A172 (cell line): ENCODE measurements around the gene SERPINE2. TPM values are rescaled to one million over a fixed set of nuclear protein-coding genes. Genes with fewer than 3 reads are reported as not detected.
"Not testable (repeated sequence)": the region's sequence is repeated elsewhere in the genome, so short reads cannot be mapped to it uniquely, and the experiment has no call there.

Source experiments
- DNase-seq: peaks from one replicate; pipeline ENCODE4 v3.0.0-alpha.2; 2015; ENCODE audit warnings: low spot score
- total RNA-seq: library from RNA; depleted of rRNA; stranded (reverse); fragments of >200 nt; shearing (Covaris generic); gene quantifications from 2 replicates; pipeline ENCODE4 v1.2.3, GENCODE V29; 2014

Gene SERPINE2
- total RNA-seq, 1 experiment from 2014 or later = 429 TPM

DNA sequence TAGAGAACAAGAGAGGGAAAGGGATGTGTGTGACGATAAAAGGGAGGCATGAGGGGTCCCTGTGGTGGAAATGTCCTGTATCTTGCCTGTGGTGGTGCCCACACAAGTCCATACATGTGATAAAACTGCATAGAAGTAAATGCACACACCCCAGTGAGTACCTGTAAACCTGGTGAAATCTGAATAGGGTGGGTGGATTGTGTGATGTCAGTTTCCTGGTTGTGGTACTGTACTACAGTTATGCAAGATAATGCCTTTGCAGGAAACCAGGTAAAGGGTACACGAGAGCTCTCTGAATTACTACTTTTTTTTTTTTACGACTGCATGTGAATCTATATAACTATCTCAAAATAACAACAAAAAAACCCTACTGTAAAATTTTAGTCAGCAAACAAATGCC, 22.1 kb downstream of the SERPINE2 start:
- DNase-seq = no peak

DNA sequence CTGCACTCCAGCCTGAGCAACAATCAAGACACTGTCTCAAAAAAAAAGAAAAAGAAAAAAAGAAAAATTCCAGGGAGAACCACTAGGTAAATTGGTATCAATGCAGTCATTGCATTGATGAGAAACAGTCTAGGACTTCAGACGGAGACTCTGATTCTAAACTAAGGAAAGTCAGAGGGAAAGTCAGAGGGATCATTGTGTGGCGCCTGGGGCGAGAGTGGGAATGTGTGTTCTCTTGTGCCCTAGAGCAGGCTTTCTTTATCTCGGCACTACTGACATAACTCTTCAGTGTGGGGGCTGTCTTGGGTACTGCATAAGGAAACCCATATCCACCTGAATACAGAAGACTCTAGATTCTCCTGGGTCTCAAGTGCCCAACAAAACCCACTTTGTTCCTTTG, 24.8 kb downstream of the SERPINE2 start:
- no peak for DNase-seq

DNA sequence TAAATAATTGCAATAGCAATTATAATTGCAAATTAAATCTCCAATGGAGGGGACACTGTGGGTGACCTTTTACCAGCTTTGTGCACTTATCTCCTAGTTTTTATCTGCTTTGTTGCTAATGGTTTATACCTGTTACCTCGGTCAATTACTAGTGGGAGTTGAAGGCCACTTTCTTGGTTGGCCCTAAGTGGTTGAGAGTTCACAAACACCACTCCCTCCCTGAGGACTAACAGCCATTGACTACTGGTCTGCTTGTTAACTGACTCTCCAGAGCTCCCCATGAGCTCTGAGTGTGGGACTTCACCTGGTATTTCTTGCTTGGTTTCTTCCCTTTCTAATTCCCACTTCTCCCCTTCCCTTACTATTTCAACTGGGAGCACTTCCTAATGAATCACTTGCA, 27.2 kb downstream of the SERPINE2 start:
- no peak for DNase-seq

DNA sequence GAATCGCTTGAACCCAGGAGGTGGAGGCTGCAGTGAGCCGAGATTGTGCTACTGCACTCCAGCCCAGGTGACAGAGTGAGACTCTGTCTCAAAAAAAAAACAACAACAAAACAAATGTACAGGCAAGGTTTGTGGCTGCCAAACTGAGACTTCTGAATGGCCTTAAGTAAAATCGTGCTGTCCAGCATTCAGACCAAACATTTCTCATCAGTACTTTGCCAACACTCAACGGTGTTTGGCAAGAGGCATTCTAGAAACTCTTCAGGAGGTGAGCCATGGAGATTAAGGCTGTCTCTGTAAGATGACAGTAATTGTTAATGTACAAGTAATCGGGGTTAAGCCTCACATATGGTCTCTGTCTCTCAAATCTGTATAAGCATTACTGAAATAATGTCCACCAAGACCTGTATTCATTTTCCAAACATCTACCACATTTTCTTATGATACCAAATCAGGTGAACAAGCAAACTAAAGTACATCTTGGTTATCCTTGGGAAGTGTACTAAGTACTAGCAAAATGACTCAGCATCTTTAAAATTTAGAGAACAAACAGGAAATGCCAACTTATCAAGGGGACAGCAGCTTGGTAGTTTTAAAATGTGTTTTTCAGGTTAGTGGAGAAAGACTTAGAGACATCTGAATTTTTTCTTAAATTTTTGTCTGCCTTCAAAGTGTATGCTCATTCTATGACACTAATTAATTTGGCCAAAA, 29.3 kb downstream of the SERPINE2 start:
- peak; percentile 48 for DNase-seq

DNA sequence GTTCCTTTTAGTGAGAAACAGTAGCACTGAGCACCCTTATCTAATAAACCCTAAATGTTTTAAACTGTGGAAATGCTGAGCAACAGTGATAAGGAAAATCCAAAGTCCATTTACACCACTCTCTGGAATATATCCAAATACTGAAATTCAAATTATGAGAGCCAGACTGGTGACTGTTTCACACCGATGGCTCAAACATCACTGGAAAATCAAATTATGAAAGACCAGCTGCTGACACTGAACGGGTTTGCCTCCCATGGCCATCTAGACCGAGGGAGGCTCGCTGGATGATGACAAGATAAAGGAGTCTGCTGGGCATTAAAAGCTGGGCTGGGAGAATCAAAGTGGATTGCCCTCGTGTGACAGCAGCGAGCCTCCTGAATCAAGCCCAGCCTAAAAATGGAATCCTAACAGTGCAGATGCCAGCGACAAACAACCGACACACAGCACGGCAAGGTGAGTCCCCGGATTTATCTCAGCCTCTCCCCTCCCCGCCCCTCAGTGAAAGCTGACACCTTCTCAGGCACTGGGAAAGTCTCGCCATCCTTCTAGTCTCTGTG, 30.3 kb downstream of the SERPINE2 start:
- DNase-seq = no peak

DNA sequence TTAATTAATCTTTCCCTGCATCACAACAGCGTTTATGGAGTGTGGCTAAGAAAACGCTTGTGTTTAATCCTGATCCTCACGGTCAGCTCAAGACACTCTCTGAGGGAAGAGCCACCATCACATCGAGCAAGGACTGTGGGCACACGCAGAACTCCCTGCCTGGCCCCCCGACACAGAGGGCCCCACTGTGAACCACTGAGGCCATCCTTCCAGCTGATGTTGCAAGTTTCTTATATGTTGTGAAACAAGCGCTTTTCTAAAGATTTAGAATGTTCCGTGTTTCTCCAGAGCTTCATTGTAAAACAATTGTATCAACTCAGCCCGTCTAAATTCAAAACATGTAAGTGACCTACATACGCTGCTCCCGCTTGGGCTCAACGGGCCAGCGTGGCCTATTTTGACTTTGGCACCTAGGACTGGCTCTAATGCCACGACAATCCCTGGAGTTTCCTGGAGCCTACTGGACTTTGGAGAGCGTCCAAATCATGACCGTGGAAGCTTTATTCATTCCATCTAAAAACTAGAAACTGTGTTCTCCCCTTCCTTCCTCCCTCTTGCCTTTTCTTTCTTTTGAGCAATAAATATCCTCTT, 34.9 kb downstream of the SERPINE2 start:
- DNase-seq = no peak

DNA sequence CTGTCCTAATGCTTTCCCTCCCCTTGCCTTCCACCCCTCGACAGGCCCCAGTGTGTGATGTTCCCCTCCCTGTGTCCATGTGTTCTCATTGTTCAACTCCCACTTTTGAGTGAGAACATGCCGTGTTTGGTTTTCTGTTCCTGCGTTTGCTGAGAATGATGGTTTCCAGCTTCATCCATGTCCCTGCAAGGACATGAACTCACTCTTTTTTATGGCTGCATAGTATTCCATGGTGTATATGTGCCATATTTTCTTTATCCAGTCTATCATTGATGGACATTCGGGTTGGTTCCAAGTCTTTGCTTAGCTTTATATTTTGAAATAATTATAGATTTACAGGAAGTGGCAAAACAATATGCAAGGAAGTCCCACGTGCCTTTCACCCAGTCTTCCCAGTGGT, 38.4 kb downstream of the SERPINE2 start:
- not testable (repeated sequence) for DNase-seq

DNA sequence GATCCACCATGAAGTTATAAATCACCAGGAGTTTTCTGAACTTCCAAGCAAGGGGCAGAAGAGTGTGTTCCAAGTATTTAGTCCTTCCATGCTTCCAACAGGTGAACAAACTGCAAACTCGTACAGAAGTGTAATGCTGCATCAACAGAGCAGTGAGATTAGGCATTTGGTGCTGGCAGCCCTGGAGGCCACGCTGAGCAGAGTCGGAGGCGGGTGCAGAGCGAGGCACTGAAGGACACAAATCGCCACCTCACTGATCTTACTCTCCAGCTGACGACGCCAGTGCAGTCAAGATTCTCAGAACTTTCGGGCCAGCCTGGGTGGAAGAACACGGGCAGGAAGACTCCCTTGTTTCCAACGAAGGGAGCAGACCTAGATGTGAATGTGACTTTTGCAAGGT, 39.2 kb downstream of the SERPINE2 start:
- no peak for DNase-seq

DNA sequence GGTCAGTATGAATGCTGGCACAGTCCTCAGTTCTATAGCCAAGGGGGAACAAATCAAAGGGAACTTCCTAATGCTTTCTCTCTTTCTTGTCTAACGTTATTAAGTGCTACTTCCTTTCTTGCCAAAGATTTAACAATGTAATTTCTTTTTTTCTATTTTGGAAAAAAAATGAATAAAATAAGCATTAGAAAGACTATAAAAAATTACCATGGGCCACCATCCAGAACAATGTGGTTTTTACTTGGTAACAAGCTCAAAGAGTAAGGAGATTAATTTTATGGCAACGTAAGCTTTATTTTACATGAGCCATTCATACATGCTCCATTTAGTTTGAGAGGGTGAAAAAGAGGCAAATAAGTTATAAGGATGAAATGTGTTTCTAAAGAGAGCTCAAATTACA, 40.1 kb downstream of the SERPINE2 start:
- DNase-seq = no peak

DNA sequence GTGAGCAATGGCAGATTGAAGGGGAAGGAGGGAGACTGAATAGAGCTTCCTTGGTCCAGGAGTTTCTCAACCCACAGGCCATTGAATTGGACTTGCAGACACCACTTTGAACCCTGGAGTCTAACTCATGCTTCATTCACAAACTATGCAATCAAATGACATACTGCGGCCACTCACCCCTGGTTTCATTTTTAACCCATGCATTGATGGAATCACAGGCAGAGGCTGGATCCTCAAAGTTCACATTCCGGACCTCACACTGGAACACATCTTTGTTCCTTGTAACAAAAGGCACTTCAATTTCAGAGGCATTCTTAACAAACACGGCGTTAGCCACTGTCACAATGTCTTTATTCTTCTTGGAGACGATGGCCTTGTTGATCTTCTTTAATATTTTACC, 41.1 kb downstream of the SERPINE2 start:
- no peak for DNase-seq

DNA sequence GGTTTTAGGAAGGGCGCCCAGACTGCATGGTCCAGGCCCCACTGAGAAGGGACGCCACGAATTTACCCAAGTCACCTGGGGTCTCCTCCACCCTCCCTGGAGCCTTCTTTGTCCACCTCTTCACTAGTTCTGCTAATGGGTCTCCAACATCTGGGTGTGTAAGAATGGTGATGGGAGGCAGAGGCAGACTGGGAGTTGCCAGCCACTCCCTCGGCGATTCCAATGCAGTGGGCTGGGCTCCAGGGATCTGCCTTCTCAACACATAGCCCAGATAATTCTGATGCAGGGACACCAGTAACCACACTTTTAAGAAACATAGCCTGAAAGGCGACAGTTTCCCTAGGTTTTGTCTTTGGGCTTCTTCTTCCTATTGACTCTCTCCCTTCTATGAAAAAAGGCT, 42.7 kb downstream of the SERPINE2 start:
- no peak for DNase-seq

DNA sequence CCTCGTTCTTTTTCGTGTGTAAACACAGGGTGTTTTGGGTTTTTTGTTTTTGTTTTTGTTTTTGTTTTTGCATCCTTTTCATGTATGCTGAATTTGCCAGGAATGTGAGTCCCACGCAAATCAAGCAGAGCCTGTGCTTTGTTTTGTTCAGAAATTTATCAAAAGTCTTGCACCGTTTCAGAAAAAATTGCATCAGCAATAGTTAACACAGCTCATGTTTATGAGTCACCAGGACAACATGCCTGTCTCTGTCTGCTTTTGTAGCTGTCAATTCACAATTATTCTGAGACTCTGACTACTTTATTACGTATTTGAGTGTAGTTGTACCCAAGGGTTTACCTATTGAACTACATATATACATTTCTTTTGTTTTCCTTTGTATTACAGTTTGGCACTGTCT, 43.5 kb downstream of the SERPINE2 start:
- peak; percentile 13 for DNase-seq

DNA sequence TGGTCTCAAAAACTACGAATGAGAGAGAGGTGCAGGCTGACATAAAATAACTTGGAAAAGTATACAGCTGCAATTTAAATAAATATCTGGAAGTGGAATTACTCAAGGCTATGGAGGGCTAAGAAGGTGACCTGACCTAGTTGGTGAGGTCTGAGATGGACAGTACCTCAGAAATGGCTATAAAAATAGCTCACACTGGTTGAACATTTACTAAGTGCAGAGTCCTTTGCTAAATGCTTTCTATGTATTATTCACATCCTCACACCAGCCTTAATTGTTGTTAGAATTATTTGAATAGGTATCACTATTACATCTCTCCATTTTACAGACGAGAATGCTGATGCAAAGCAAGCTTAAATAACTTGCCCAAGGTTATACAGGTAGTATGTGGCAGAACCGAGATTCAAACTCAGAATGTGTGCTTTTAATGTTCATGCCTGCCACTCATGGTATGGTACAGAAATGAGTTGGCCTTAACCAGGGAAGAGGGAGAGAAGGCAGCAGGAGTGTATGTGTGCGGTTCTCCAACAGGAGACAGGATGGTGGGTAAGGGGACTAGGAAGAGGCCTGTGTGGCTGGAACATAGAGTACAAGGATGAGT, 44.4 kb downstream of the SERPINE2 start:
- DNase-seq = no peak

DNA sequence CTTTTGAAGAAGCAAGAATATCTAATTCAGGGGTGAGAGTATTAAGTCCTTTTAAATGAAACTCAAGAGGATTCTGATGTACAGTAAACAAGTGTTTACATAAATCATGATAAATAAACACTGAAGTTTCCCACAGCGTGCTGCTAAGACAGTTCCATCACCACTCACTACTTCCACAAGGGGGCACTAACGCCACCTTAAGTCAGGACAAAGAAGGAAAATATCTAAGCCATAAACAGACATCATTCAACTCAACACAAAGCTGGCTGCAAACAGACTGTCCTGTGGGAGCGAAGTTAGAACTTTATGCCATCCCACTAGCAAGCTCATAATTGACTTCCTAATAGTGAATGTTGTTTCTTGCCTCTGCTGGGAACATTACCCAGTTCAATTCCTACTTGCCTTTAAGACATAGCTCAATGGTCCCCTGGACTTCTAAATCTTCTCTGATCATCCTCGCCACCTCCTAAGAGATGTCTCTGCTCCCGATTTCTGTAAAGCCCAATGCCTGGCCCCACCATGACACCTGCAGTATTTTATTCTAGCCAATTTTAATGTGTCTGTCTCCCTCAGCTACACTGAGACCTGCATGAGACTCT, 45.4 kb downstream of the SERPINE2 start:
- DNase-seq = peak; percentile 74

DNA sequence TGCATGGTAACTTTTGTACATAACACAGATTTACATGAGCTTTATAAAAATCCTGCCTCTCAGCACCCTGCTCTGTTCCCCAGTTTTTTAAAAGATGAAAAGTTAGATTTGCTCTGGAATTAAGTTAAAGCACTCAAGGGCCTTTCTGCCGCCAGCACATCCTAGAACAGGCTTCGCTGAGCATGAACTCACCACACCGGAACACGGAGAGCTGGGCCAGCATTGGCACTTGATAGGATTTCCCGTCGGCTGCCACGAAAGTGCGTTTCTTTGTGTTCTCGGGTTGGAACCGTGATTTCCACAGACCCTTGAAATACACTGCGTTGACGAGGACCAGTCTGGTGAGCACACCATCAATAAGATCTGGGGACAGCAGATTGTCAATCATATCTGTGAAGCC, 47.5 kb downstream of the SERPINE2 start:
- DNase-seq = no peak

DNA sequence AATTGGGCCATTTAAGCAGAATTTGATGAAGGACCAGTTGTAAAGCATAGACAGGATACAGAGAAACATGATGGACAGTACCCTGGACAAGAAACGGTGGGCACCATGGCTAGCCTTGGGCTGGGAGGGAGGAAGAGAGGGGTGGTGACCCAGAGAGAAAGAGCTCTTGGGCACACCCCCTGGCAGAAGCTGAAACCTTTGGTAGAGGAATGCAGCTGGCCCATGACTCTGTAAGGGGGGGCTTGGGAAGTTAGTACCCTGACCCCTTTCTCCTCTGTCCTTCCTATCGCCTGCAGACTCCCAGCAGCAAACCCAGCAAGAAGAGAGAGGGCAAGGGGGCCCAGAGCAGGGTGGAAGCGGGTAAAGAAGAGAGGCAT, 49.2 kb downstream of the SERPINE2 start:
- DNase-seq = no peak

DNA sequence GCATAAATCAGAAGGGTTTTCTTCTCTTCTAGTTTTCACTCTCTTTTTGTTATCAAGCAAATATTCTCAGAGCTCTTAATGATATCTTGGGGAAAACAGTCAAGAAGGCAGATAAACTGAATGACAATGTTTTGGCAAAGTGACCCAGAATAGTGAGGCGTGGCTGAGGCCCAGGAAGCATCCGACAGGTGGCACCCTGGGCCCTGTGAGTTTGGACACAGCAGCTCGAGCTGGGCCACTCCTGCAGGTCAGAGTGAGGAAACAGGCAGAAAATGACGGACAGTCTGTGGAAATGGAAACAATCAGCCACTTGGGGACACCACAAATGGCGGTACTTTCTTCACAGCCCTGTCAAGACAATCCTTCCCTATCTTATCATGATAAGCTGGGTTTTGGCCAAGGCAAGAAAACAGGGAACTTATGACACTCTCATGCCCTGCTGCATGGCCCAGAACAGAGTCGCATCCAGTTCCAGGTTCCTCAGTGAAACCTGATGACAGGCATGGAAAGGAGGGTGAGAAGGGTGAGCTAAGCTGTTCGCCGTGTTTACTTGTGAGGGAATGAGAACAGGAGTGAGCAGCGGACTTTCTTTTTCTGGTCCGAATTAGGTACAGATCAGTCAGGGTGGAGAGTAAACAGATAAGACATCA, 49.8 kb downstream of the SERPINE2 start:
- no peak for DNase-seq

DNA sequence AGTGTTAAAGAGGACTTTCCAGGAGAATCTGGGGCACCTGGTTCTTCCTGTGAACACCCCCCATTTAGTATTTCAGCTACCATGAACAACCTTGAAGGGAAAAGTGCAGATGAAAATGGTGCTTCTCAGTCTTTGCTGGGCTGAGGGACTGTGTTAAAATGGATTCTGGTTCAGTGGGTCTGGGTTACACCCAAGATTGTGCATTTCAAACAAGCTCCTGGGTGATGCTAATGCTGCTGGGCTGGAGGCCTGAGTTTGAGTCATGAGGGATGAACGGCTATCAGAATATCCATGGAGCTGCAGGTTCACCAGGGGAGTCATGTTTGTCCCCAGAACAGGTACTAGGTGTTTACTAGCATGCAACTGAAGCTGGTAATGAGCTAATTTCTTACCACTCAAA, 57.8 kb downstream of the SERPINE2 start:
- DNase-seq = no peak

DNA sequence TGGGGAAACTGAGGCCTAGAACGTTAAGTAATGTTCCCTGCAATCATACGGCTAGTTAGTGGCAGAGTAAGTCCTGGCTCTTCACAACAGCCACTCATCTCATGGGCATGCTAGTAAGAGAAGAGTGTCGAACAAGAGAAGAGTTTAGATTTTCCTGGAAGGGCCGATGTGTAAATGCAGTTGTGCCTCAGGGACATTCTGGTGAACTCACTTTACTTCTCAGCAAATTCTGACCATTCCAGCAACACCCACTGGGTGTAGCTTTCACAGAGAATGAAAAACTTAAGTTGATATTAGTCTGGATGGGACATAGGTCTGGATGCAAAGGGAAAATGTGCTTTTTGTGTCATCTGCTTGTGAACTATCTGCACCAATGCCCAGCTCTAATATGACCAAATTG, 58.3 kb downstream of the SERPINE2 start:
- no peak for DNase-seq

DNA sequence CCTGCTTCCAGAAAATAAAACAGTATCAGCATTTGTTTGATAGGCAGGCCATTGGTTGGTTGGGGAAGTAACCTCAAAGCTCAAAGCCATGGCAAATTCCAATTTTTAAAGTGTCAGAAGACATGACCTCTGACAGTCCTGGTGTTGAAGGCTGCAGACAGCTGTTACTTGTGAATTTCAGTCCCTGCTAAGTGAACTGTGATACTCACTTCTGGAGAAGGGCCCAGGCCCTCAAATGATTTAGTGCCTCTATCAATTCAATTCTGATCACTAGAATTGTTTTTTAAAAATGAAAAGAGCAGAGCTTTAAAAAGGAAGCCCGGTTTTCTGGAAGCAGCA, 58.7 kb downstream of the SERPINE2 start:
- no peak for DNase-seq

DNA sequence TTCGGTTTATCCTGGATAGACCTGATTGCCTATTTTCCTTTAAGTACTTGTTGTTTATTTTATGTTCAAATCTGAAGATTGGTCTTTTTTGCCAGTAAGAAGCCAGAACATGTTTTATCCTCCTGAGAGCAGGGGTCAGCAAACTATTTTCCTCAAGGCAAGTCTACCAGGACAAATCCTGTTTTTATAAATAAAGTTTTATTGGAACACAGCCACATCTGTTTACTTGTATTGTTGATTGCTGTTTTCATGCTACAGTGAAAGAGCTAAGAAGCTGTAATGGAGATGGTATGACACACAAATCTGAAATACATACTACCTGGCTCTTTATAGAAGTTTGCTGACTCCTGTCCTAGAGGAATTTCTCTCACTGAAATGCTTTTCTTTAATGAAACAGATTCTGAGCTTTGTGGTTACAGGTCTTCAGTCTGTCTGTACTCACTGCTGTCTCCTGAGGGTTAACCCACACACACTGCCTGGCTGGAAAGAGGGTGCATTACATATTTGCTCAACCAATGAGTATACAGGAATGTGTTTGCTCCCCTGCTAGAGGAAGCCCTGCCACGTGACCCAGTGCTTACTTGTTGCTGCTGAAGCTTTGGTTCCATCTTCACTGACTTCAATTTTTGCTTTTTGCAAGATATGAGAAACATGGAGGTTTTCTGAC, 59.2 kb downstream of the SERPINE2 start:
- DNase-seq = no peak

DNA sequence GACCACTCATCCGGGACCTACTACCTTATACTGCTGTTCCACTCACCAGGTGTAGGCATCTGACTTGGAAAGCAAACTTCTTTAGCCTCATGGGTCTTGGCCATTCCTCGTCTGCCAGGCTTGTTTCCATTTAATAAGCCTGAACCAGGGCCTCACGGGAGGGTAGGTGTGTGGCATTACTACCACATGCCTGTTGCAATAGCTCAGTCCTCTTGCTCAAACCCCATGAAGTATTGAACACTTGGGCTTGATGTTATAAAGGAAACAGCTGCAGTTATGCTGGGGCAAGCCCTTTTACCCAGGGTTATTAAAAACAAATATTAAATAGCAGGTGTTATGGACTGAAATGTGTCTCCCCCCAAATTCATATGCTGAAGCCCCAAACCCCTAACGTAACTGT, 60.6 kb downstream of the SERPINE2 start:
- DNase-seq = no peak
